ENCODE measurements around the gene PTPRM.

Gene PTPRM

GRCh38 chr18:7857562-7857961 is 290.4 kb downstream of the PTPRM start:
- CTCF ChIA-PET: no interaction called here

GRCh38 chr18:7859122-7859521 is 292.0 kb downstream of the PTPRM start:
- H3K9me3 Mint-ChIP-seq: peaks cover 2% of the 10 kb centered on the region
- DNase-seq: no peak
- no peak overlapping the region for H3K27ac Mint-ChIP-seq
- H3K4me1 Mint-ChIP-seq: no peaks in the 10 kb centered on the region
- CTCF ChIA-PET: no interaction called here
- no peaks in the 10 kb centered on the region for H3K27me3 Mint-ChIP-seq
- H3K36me3 Mint-ChIP-seq: no peaks in the 10 kb centered on the region
- no peak overlapping the region for H3K4me3 Mint-ChIP-seq

More at GRCh38 chr18:7857562-7857961, 290.4 kb downstream of the PTPRM start:
- H3K4me3 Mint-ChIP-seq: no peak overlapping the region
- no peaks in the 10 kb centered on the region for H3K27me3 Mint-ChIP-seq
- no peak for DNase-seq
- no peak overlapping the region for H3K27ac Mint-ChIP-seq
- H3K9me3 Mint-ChIP-seq: peaks cover 2% of the 10 kb centered on the region
- no peaks in the 10 kb centered on the region for H3K36me3 Mint-ChIP-seq
- H3K4me1 Mint-ChIP-seq: no peaks in the 10 kb centered on the region

GRCh38 chr18:7870266-7870665 is 303.1 kb downstream of the PTPRM start:
- no peaks in the 10 kb centered on the region for H3K27me3 Mint-ChIP-seq
- DNase-seq: no peak
- H3K4me1 Mint-ChIP-seq: no peaks in the 10 kb centered on the region
- H3K27ac Mint-ChIP-seq: no peak overlapping the region
- no peak overlapping the region for H3K4me3 Mint-ChIP-seq
- CTCF ChIA-PET: no interaction called here
- no peaks in the 10 kb centered on the region for H3K36me3 Mint-ChIP-seq
- H3K9me3 Mint-ChIP-seq: peaks cover 13% of the 10 kb centered on the region

GRCh38 chr18:7870855-7871254 is 303.7 kb downstream of the PTPRM start:
- no peaks in the 10 kb centered on the region for H3K4me1 Mint-ChIP-seq
- DNase-seq: no peak
- no peak overlapping the region for H3K27ac Mint-ChIP-seq
- H3K9me3 Mint-ChIP-seq: peaks cover 13% of the 10 kb centered on the region
- no peak overlapping the region for H3K4me3 Mint-ChIP-seq
- CTCF ChIA-PET: no interaction called here
- H3K27me3 Mint-ChIP-seq: no peaks in the 10 kb centered on the region
- no peaks in the 10 kb centered on the region for H3K36me3 Mint-ChIP-seq

- Mint-ChIP-seq H3K27me3 (no peaks in the 10 kb centered on the region), H3K4me1 (no peaks in the 10 kb centered on the region), H3K36me3 (no peaks in the 10 kb centered on the region), H3K9me3 (peaks cover 10% of the 10 kb centered on the region), H3K27ac (no peak overlapping the region), H3K4me3 (no peak overlapping the region)
- DNase-seq: no peak
- CTCF ChIA-PET: no interaction called here
Observed at GRCh38 chr18:7871560-7872456, 304.7 kb downstream of the PTPRM start.

- no peak for DNase-seq
- H3K4me1 Mint-ChIP-seq: no peaks in the 10 kb centered on the region
- no peaks in the 10 kb centered on the region for H3K27me3 Mint-ChIP-seq
- H3K4me3 Mint-ChIP-seq: no peak overlapping the region
- CTCF ChIA-PET: no interaction called here
- H3K9me3 Mint-ChIP-seq: peaks cover 10% of the 10 kb centered on the region
- no peaks in the 10 kb centered on the region for H3K36me3 Mint-ChIP-seq
- no peak overlapping the region for H3K27ac Mint-ChIP-seq
Observed at GRCh38 chr18:7872569-7872968, 305.5 kb downstream of the PTPRM start.

GRCh38 chr18:7873316-7873715 is 306.2 kb downstream of the PTPRM start:
- Mint-ChIP-seq H3K9me3 (peaks cover 4% of the 10 kb centered on the region), H3K4me3 (no peak overlapping the region), H3K36me3 (no peaks in the 10 kb centered on the region), H3K4me1 (no peaks in the 10 kb centered on the region), H3K27me3 (no peaks in the 10 kb centered on the region), H3K27ac (no peak overlapping the region)
- DNase-seq: no peak
- CTCF ChIA-PET: no interaction called here

GRCh38 chr18:7876354-7877104 is 309.4 kb downstream of the PTPRM start:
- no peak for DNase-seq
- Mint-ChIP-seq H3K36me3 (no peaks in the 10 kb centered on the region), H3K9me3 (peaks cover 4% of the 10 kb centered on the region), H3K27me3 (no peaks in the 10 kb centered on the region), H3K4me1 (no peaks in the 10 kb centered on the region), H3K4me3 (no peak overlapping the region), H3K27ac (no peak overlapping the region)
- CTCF ChIA-PET: no interaction called here

- no peak overlapping the region for H3K4me3 Mint-ChIP-seq
- peaks cover 4% of the 10 kb centered on the region for H3K9me3 Mint-ChIP-seq
- H3K27ac Mint-ChIP-seq: no peak overlapping the region
- no peaks in the 10 kb centered on the region for H3K4me1 Mint-ChIP-seq
- CTCF ChIA-PET: no interaction called here
- no peaks in the 10 kb centered on the region for H3K36me3 Mint-ChIP-seq
- H3K27me3 Mint-ChIP-seq: no peaks in the 10 kb centered on the region
- DNase-seq: no peak
Observed at GRCh38 chr18:7877609-7878008, 310.5 kb downstream of the PTPRM start.

GRCh38 chr18:7878265-7879211 is 311.4 kb downstream of the PTPRM start:
- Mint-ChIP-seq H3K36me3 (no peaks in the 10 kb centered on the region), H3K9me3 (peaks cover 4% of the 10 kb centered on the region), H3K4me1 (no peaks in the 10 kb centered on the region), H3K27ac (no peak overlapping the region), H3K27me3 (no peaks in the 10 kb centered on the region), H3K4me3 (no peak overlapping the region)
- DNase-seq: no peak
- CTCF ChIA-PET: no interaction called here

- Mint-ChIP-seq H3K4me3 (no peak overlapping the region), H3K36me3 (no peaks in the 10 kb centered on the region), H3K9me3 (peaks cover 4% of the 10 kb centered on the region), H3K27me3 (no peaks in the 10 kb centered on the region), H3K27ac (no peak overlapping the region), H3K4me1 (no peaks in the 10 kb centered on the region)
- CTCF ChIA-PET: no interaction called here
- no peak for DNase-seq
Observed at GRCh38 chr18:7879717-7880116, 312.6 kb downstream of the PTPRM start.

GRCh38 chr18:7885865-7886264 is 318.7 kb downstream of the PTPRM start:
- no peaks in the 10 kb centered on the region for H3K27me3 Mint-ChIP-seq
- no peaks in the 10 kb centered on the region for H3K9me3 Mint-ChIP-seq
- CTCF ChIA-PET: no interaction called here
- no peak overlapping the region for H3K27ac Mint-ChIP-seq
- H3K4me3 Mint-ChIP-seq: no peak overlapping the region
- DNase-seq: no peak
- no peaks in the 10 kb centered on the region for H3K36me3 Mint-ChIP-seq
- H3K4me1 Mint-ChIP-seq: no peaks in the 10 kb centered on the region

GRCh38 chr18:7886436-7886835 is 319.3 kb downstream of the PTPRM start:
- H3K27ac Mint-ChIP-seq: no peak overlapping the region
- CTCF ChIA-PET: no interaction called here
- no peak overlapping the region for H3K4me3 Mint-ChIP-seq

GRCh38 chr18:7889515-7889914 is 322.4 kb downstream of the PTPRM start:
- Mint-ChIP-seq H3K4me1 (no peaks in the 10 kb centered on the region), H3K4me3 (no peak overlapping the region), H3K36me3 (no peaks in the 10 kb centered on the region), H3K9me3 (no peaks in the 10 kb centered on the region), H3K27me3 (no peaks in the 10 kb centered on the region), H3K27ac (no peak overlapping the region)
- CTCF ChIA-PET: no interaction called here
- DNase-seq: no peak

More at GRCh38 chr18:7886436-7886835, 319.3 kb downstream of the PTPRM start:
- Mint-ChIP-seq H3K27me3 (no peaks in the 10 kb centered on the region), H3K36me3 (no peaks in the 10 kb centered on the region), H3K4me1 (no peaks in the 10 kb centered on the region), H3K9me3 (no peaks in the 10 kb centered on the region)
- no peak for DNase-seq
